ENCODE data around the gene NFAT5. TPM values are rescaled to one million over a fixed set of nuclear protein-coding genes. Genes with fewer than 3 reads are reported as not detected.
"Not testable (repeated sequence)": the region's sequence is repeated elsewhere in the genome, so short reads cannot be mapped to it uniquely, and the experiment has no call there.

Gene NFAT5
- polyA plus RNA-seq, 3 donors: 2.4 to 6.9 (median 2.5) TPM

DNA sequence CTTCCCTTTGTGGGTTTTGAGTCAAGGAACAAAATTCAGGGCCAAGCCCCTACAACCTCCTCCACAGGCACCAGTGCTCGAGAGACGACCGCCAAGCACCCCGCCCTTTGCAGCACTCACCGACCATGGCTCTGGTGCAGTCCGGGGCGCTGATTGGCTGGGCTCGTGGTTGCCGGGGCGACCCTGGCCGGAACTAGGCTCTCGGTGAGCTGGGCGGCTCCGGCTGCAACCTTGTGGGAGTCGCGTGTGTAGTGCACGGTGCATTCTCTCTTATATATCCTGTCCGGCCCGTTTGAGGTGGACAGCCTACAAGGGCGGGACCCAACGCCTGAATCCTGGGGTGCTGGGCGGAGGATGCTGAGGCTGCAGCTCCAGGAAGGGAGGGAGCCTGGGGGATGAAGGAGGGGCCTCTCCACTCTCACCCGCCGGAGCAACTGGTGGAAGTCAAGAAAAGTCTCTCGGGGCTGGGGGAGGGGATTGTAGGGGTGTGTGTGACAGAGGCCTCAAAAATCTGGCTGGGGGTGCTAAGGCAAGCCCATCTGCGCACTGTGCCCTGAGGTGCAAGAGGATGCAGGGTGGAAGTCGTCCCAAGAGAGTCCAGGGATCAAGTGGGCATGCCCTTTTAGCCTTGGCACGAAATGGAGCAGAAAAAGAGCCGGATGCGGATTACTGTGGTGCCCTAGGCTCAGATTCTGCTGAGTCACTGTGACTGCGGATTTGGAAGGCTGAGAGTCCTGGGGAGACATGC is 160.7 kb downstream of the NFAT5 start, which contains the start of gene NQO1:
NQO1 (minus strand) TSS at position 248 of the 748 bp plus-strand sequence; CDS start at position 127, 121 bp downstream.
- peak within 1 kb of the TSS; percentile 54 for H3K9ac ChIP-seq (ENCODE audit: insufficient read depth, low read length, poor library complexity, severe bottlenecking)
- H3K36me3 Mint-ChIP-seq: no peaks in the 10 kb centered on the region
- under 1% methylated on average over 29 of the region's 31 CpGs for WGBS (ENCODE audit: insufficient coverage)
- peak within 1 kb of the TSS; percentile 93 for H2AFZ ChIP-seq (ENCODE audit: insufficient read depth, low read depth, low read length, poor library complexity, severe bottlenecking)
- no peaks in the 10 kb centered on the region for H4K20me1 ChIP-seq (ENCODE audit: insufficient read depth, low read length)
- H3K4me1 ChIP-seq (ENCODE audit: control insufficient read depth in 1 of 2, insufficient read depth in 2 of 2, low read length in 2 of 2): peaks cover 23 to 31% of the 10 kb centered on the region in 2 donors
- peak within 1 kb of the TSS; percentile 92 for H3K4me2 ChIP-seq (replicated peaks; ENCODE audit: extremely low read depth, low read length, poor library complexity, severe bottlenecking)
- H3K27me3 ChIP-seq (ENCODE audit: control insufficient read depth in 2 of 2, insufficient read depth in 2 of 2, low read length in 2 of 2): no peaks in the 10 kb centered on the region
- H3K4me1 Mint-ChIP-seq: peaks cover 30% of the 10 kb centered on the region
- DNase-seq: peak; percentile 65 to 80 (median 78)
- TF ChIP-seq, protein P1, sequence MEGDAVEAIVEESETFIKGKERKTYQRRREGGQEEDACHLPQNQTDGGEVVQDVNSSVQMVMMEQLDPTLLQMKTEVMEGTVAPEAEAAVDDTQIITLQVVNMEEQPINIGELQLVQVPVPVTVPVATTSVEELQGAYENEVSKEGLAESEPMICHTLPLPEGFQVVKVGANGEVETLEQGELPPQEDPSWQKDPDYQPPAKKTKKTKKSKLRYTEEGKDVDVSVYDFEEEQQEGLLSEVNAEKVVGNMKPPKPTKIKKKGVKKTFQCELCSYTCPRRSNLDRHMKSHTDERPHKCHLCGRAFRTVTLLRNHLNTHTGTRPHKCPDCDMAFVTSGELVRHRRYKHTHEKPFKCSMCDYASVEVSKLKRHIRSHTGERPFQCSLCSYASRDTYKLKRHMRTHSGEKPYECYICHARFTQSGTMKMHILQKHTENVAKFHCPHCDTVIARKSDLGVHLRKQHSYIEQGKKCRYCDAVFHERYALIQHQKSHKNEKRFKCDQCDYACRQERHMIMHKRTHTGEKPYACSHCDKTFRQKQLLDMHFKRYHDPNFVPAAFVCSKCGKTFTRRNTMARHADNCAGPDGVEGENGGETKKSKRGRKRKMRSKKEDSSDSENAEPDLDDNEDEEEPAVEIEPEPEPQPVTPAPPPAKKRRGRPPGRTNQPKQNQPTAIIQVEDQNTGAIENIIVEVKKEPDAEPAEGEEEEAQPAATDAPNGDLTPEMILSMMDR (IDR thresholded peaks at IDR 0.05): no peak
- no peaks in the 10 kb centered on the region for H3K79me2 ChIP-seq (ENCODE audit: insufficient read depth, low read length)
- H3K27ac ChIP-seq (ENCODE audit: low read depth in 1 of 2, low read length in 2 of 2): peak within 1 kb of the TSS; percentile 58 to 73
- H3K9me3 ChIP-seq (replicated peaks in 1 of 2; ENCODE audit: control insufficient read depth in 1 of 2, insufficient read depth in 1 of 2, low read length in 2 of 2): no peaks in the 10 kb centered on the region
- H3K27me3 Mint-ChIP-seq (ENCODE audit: low read depth in 3 of 3): peaks cover 1 to 2% (median 1%) of the 10 kb centered on the region in 3 donors
- intact Hi-C loops (cut with micrococcal nuclease): no loop called here
- peak within 1 kb of the TSS; percentile 91 to 98 for H3K4me3 Mint-ChIP-seq
- H3K27ac Mint-ChIP-seq: peak within 1 kb of the TSS; percentile 85 to 95 (median 91)
- no peaks in the 10 kb centered on the region for H3K9me3 Mint-ChIP-seq
- peak within 1 kb of the TSS; percentile 50 to 88 (median 62) for H3K4me3 ChIP-seq (replicated peaks in 1 of 3; ENCODE audit: low read depth in 2 of 3, low read length in 3 of 3)
- H3K36me3 ChIP-seq (replicated peaks in 1 of 2; ENCODE audit: control insufficient read depth in 1 of 2, insufficient read depth in 2 of 2, low read length in 2 of 2): no peaks in the 10 kb centered on the region

DNA sequence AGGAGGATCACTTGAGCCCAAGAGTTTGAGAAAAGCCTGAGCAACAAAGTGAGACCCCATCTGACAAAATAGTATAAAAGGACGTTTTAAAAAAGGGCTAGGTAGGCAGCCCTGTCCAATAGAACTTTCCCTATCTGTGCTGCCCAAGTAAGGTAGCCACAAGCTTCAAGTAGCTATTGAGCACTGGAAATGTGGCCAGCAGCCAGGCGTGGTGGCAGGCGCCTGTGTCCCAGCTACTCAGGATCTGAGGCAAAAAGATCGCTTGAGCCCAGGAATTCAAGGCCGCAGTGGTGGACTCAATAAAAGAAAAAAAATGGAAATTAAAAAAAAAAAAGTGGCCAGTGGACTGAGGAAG is 162.1 kb downstream of the NFAT5 start:
- Histone ChIP-seq H3K27ac (ENCODE audit: low read depth in 1 of 2, low read length in 2 of 2) (no peak overlapping the region), H3K9ac (ENCODE audit: insufficient read depth, low read length, poor library complexity, severe bottlenecking) (no peak overlapping the region), H3K9me3 (replicated peaks in 1 of 2; ENCODE audit: control insufficient read depth in 1 of 2, insufficient read depth in 1 of 2, low read length in 2 of 2) (no peaks in the 10 kb centered on the region), H3K4me1 (ENCODE audit: control insufficient read depth in 1 of 2, insufficient read depth in 2 of 2, low read length in 2 of 2) (peaks cover 23 to 31% of the 10 kb centered on the region in 2 donors), H3K4me3 (replicated peaks in 1 of 3; ENCODE audit: low read depth in 2 of 3, low read length in 3 of 3) (no peak overlapping the region), H3K27me3 (ENCODE audit: control insufficient read depth in 2 of 2, insufficient read depth in 2 of 2, low read length in 2 of 2) (no peaks in the 10 kb centered on the region), H4K20me1 (ENCODE audit: insufficient read depth, low read length) (no peaks in the 10 kb centered on the region), H3K79me2 (ENCODE audit: insufficient read depth, low read length) (no peaks in the 10 kb centered on the region), H3K36me3 (replicated peaks in 1 of 2; ENCODE audit: control insufficient read depth in 1 of 2, insufficient read depth in 2 of 2, low read length in 2 of 2) (no peaks in the 10 kb centered on the region), H3K4me2 (replicated peaks; ENCODE audit: extremely low read depth, low read length, poor library complexity, severe bottlenecking) (no peak overlapping the region), H2AFZ (ENCODE audit: insufficient read depth, low read depth, low read length, poor library complexity, severe bottlenecking) (no peak overlapping the region)
- Mint-ChIP-seq H3K9me3 (no peaks in the 10 kb centered on the region), H3K4me1 (peaks cover 30% of the 10 kb centered on the region), H3K27me3 (ENCODE audit: low read depth in 3 of 3) (peaks cover 1 to 2% (median 1%) of the 10 kb centered on the region in 3 donors), H3K27ac (no peak overlapping the region), H3K36me3 (no peaks in the 10 kb centered on the region), H3K4me3 (no peak overlapping the region)
- TF ChIP-seq, protein P1 (IDR thresholded peaks at IDR 0.05): no peak
- no peak for DNase-seq
- intact Hi-C loops (cut with micrococcal nuclease): no loop called here
- WGBS (ENCODE audit: insufficient coverage): 100% methylated on average over 3 of the region's 5 CpGs

DNA sequence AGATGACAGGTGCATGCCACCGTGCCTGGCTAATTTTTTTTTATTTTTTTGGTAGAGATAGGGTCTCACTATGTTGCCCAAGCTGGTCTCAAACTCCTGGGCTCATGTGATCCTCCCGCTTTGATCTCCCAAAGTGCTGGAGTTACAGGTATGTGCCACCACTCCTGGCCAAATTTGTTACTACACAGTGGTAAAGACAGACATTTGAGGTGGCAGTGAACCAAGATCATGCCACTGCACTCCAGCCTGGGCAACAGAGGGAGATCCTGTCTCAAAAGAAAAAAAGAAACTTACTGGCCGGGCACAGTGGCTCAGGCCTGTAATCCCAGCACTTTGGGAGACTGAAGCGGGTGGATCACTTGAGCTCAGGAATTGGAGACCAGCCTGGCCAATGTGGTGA is 163.3 kb downstream of the NFAT5 start:
- H3K79me2 ChIP-seq (ENCODE audit: insufficient read depth, low read length); H3K27me3 Mint-ChIP-seq (ENCODE audit: low read depth in 3 of 3); H3K4me3 ChIP-seq (replicated peaks in 1 of 3; ENCODE audit: low read depth in 2 of 3, low read length in 3 of 3); H3K9me3 ChIP-seq (replicated peaks in 1 of 2; ENCODE audit: control insufficient read depth in 1 of 2, insufficient read depth in 1 of 2, low read length in 2 of 2); H3K36me3 Mint-ChIP-seq; intact Hi-C loops (cut with micrococcal nuclease); H3K36me3 ChIP-seq (replicated peaks in 1 of 2; ENCODE audit: control insufficient read depth in 1 of 2, insufficient read depth in 2 of 2, low read length in 2 of 2); H3K4me2 ChIP-seq (replicated peaks; ENCODE audit: extremely low read depth, low read length, poor library complexity, severe bottlenecking); H3K4me3 Mint-ChIP-seq; H3K9me3 Mint-ChIP-seq; DNase-seq; H3K27me3 ChIP-seq (ENCODE audit: control insufficient read depth in 2 of 2, insufficient read depth in 2 of 2, low read length in 2 of 2); H4K20me1 ChIP-seq (ENCODE audit: insufficient read depth, low read length); H3K9ac ChIP-seq (ENCODE audit: insufficient read depth, low read length, poor library complexity, severe bottlenecking); H2AFZ ChIP-seq (ENCODE audit: insufficient read depth, low read depth, low read length, poor library complexity, severe bottlenecking); H3K27ac ChIP-seq (ENCODE audit: low read depth in 1 of 2, low read length in 2 of 2): not testable (repeated sequence)
- H3K4me1 Mint-ChIP-seq: peaks cover 29% of the 10 kb centered on the region
- WGBS (ENCODE audit: insufficient coverage): 100% methylated on average over 1 of the region's 4 CpGs
- H3K4me1 ChIP-seq (ENCODE audit: control insufficient read depth in 1 of 2, insufficient read depth in 2 of 2, low read length in 2 of 2): peaks cover 23 to 31% of the 10 kb centered on the region in 2 donors
- peak overlapping the region in 1 of 7 donors; percentile 43 for H3K27ac Mint-ChIP-seq

Data from CD14-positive monocyte (primary cell).